ENCODE measurements around the gene CLNK.

Gene CLNK

DNA sequence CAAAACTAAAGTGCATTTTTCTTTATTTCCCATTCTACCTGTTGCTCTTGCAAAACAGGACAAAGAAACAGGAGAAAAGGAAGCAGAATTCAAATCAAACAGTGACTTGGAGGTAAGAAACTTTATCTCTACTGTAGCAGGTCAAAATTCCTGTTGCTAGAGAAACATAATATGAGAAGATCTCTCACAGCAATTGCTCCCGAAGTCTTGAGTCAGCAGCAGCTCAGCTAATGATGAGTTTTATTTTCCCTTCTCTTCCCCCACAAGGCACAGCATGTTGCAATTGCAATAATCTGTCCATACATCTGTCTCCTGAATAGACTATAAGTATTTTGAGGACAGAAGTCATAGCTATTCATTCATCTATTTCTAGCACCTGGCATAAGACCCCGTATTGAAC, 112.7 kb downstream of the CLNK start:
- H3K9me2 ChIP-seq (ENCODE audit: low read depth, low read length): no peaks in the 10 kb centered on the region
- H3K9me3 ChIP-seq (ENCODE audit: low read length): no peaks in the 10 kb centered on the region
- no peak overlapping the region for H3K4me2 ChIP-seq (ENCODE audit: low read length)
- H3K27me3 ChIP-seq (ENCODE audit: insufficient read depth, low read length): no peaks in the 10 kb centered on the region
- no peak overlapping the region for H3K9ac ChIP-seq (ENCODE audit: low read length)
- H4K20me1 ChIP-seq (ENCODE audit: insufficient read depth, low read length): no peaks in the 10 kb centered on the region
- H3K79me2 ChIP-seq (ENCODE audit: insufficient read depth, low read length): no peaks in the 10 kb centered on the region
- no peaks in the 10 kb centered on the region for H3K36me3 ChIP-seq (ENCODE audit: insufficient read depth, low read length)
- no peak overlapping the region for H3K27ac ChIP-seq (ENCODE audit: low read depth, low read length, poor library complexity, severe bottlenecking)
- no peak overlapping the region for H3K4me3 ChIP-seq (ENCODE audit: low read depth, low read length, poor library complexity, severe bottlenecking)
- H3F3A ChIP-seq (ENCODE audit: insufficient read depth, low read length): no peaks in the 10 kb centered on the region
- H3K4me1 ChIP-seq (ENCODE audit: insufficient read depth, low read length, severe bottlenecking): no peaks in the 10 kb centered on the region
- TF ChIP-seq, protein P1, sequence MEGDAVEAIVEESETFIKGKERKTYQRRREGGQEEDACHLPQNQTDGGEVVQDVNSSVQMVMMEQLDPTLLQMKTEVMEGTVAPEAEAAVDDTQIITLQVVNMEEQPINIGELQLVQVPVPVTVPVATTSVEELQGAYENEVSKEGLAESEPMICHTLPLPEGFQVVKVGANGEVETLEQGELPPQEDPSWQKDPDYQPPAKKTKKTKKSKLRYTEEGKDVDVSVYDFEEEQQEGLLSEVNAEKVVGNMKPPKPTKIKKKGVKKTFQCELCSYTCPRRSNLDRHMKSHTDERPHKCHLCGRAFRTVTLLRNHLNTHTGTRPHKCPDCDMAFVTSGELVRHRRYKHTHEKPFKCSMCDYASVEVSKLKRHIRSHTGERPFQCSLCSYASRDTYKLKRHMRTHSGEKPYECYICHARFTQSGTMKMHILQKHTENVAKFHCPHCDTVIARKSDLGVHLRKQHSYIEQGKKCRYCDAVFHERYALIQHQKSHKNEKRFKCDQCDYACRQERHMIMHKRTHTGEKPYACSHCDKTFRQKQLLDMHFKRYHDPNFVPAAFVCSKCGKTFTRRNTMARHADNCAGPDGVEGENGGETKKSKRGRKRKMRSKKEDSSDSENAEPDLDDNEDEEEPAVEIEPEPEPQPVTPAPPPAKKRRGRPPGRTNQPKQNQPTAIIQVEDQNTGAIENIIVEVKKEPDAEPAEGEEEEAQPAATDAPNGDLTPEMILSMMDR (IDR thresholded peaks at IDR 0.05; ENCODE audit: low read length): no peak
- TF ChIP-seq EZH2 (IDR thresholded peaks at IDR 0.05; ENCODE audit: borderline replicate concordance, low read length): no peak
- H2AFZ ChIP-seq (ENCODE audit: low read length): no peak overlapping the region

DNA sequence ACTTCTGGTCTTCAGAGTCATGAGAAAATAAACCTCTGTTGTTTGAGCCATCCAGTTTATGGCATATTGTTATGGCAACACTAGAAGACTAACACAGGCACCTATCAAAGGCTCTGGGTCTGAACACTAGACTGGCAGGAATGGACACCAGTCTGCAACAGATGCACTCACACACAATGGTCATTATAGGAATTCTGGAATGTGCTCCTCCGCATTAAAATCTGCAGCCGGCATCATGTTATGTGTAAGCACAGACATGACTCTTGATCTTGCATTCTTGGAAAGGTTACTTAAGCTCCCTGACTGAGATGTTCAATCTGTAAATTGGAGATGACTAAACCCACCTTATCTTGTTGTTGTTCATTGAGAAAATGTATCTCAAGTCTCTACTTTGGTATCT, 115.1 kb downstream of the CLNK start:
- no peaks in the 10 kb centered on the region for H3K9me2 ChIP-seq (ENCODE audit: low read depth, low read length)
- no peaks in the 10 kb centered on the region for H3K4me1 ChIP-seq (ENCODE audit: insufficient read depth, low read length, severe bottlenecking)
- H2AFZ ChIP-seq (ENCODE audit: low read length): no peak overlapping the region
- H3K27ac ChIP-seq (ENCODE audit: low read depth, low read length, poor library complexity, severe bottlenecking): no peak overlapping the region
- no peaks in the 10 kb centered on the region for H3K9me3 ChIP-seq (ENCODE audit: low read length)
- no peak overlapping the region for H3K9ac ChIP-seq (ENCODE audit: low read length)
- H3K79me2 ChIP-seq (ENCODE audit: insufficient read depth, low read length): no peaks in the 10 kb centered on the region
- H3K27me3 ChIP-seq (ENCODE audit: insufficient read depth, low read length): no peaks in the 10 kb centered on the region
- H3K36me3 ChIP-seq (ENCODE audit: insufficient read depth, low read length): no peaks in the 10 kb centered on the region
- no peak overlapping the region for H3K4me2 ChIP-seq (ENCODE audit: low read length)
- no peaks in the 10 kb centered on the region for H3F3A ChIP-seq (ENCODE audit: insufficient read depth, low read length)
- H4K20me1 ChIP-seq (ENCODE audit: insufficient read depth, low read length): no peaks in the 10 kb centered on the region
- no peak for TF ChIP-seq EZH2 (IDR thresholded peaks at IDR 0.05; ENCODE audit: borderline replicate concordance, low read length)
- TF ChIP-seq, protein P1 (IDR thresholded peaks at IDR 0.05; ENCODE audit: low read length): no peak
- no peak overlapping the region for H3K4me3 ChIP-seq (ENCODE audit: low read depth, low read length, poor library complexity, severe bottlenecking)

DNA sequence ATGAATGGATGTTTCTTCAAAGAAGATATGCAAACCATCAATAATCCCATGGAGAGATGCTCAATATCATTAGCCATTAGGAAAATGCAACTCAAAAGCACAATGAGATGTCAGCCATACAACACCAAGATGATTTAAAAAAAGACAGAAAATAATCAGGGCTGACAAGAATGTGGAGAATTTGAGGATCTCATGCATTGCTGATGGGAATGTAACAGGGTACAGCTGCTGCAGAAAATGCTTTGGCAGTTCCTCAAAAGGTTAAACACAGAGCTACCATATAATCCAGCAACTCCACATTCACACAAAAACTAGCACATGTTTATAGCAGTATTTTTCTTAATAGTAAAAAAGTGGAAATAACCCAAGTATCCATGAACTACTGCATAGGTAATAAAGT, 116.8 kb downstream of the CLNK start:
- no peaks in the 10 kb centered on the region for H3K4me1 ChIP-seq (ENCODE audit: insufficient read depth, low read length, severe bottlenecking)
- H3K27ac ChIP-seq (ENCODE audit: low read depth, low read length, poor library complexity, severe bottlenecking): no peak overlapping the region
- H3K4me2 ChIP-seq (ENCODE audit: low read length): no peak overlapping the region
- no peak overlapping the region for H3K9ac ChIP-seq (ENCODE audit: low read length)
- TF ChIP-seq, protein P1 (IDR thresholded peaks at IDR 0.05; ENCODE audit: low read length): no peak
- TF ChIP-seq EZH2 (IDR thresholded peaks at IDR 0.05; ENCODE audit: borderline replicate concordance, low read length): no peak
- H3K4me3 ChIP-seq (ENCODE audit: low read depth, low read length, poor library complexity, severe bottlenecking): no peak overlapping the region
- no peaks in the 10 kb centered on the region for H3K79me2 ChIP-seq (ENCODE audit: insufficient read depth, low read length)
- no peaks in the 10 kb centered on the region for H4K20me1 ChIP-seq (ENCODE audit: insufficient read depth, low read length)
- no peaks in the 10 kb centered on the region for H3K9me3 ChIP-seq (ENCODE audit: low read length)
- H3K36me3 ChIP-seq (ENCODE audit: insufficient read depth, low read length): no peaks in the 10 kb centered on the region
- H3K27me3 ChIP-seq (ENCODE audit: insufficient read depth, low read length): no peaks in the 10 kb centered on the region
- H2AFZ ChIP-seq (ENCODE audit: low read length): no peak overlapping the region
- H3F3A ChIP-seq (ENCODE audit: insufficient read depth, low read length): no peaks in the 10 kb centered on the region
- no peaks in the 10 kb centered on the region for H3K9me2 ChIP-seq (ENCODE audit: low read depth, low read length)

Measured in OCI-LY1 (cell line).